ENCODE results near the gene WASHC4.
"Not testable (repeated sequence)": the region's sequence is repeated elsewhere in the genome, so short reads cannot be mapped to it uniquely, and the experiment has no call there.

WASHC4 gene

GRCh38 chr12:105168006-105168405 is 60.5 kb downstream of the WASHC4 start:
- no peak for DNase-seq (ENCODE audit: low read depth)

GRCh38 chr12:105170139-105170538 is 62.6 kb downstream of the WASHC4 start:
- no peak for DNase-seq (ENCODE audit: low read depth)

DNA sequence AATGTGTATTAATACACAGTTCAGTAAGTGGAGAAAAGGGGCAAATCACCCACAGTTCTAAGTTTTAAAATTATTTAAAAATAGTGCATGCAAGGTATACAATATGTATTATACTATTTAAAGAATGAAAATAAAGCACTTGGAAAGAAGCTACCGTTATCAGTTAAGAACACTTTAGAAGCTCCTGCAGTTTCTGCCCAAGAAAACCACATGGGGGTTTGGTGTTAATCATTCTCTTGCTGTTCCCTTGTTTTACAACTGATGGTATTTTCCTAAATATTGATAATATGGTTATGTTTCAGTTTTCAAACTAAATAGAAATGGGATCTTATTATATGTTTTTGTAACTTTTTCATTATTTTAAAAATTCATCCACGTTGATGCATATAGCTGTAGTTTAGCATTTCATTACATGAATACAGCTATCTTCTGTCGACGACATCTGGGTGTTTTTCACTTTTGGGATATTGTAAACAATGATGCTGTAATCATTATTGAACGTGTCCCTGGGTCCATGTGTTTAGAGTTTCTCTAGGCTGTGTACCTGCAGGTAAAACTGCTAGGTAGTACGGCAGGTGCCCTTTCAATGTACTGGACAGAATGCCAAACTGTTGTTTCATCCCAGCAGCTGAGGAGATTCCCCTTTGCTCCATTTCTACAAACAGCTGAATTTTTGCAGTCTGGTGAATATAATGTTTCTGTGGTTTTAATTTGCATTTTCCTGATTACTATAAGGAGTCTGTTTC is 64.3 kb downstream of the WASHC4 start:
- no peak for DNase-seq (ENCODE audit: low read depth)

DNA sequence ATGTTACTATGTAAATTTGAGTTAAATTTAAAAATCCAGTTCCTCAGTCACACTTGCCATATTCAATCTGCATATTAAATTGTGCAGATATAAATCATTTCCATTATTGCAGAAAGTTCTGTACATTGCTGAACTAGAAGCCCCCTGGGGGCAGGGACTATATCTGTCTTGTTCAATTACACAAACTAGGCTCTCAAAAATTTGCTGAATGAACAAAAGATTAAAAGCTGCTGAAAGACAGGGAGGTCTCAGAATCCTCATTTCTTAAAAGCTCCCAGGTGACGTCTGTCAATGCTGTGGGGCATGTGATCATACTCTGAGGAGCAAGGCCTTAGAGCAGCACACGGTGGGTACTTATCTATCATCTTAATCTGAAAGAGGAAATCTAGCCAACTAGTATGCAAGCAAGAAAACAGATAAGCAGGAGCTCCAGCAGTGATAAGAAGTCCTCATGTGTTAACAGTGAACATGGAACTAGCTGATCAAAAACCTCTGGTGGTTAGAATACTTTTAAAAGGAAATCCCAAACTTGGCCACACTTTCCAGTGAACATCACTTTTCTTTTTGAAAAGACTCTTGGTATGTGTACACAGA is 68.0 kb downstream of the WASHC4 start:
- no peak for DNase-seq (ENCODE audit: low read depth)

DNA sequence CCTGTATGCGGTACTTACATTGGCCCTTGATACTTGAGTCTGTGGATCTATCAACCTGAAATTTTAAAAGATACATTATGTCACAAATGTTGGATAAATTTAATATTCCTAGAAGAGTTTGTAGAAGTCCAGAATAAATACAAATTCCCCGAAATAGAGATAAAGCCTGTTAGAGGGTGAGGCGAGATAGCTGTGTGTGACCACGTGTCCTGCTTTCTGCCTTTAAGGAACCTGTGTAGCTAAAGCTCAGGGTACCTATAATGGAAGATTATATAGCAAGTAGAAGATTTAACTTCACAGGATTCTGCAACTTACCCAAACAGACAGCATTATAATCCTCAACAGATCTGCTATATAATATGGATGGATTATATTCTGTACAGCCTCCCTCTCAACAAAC is 69.7 kb downstream of the WASHC4 start:
- DNase-seq (ENCODE audit: low read depth): no peak

- DNase-seq (ENCODE audit: low read depth): not testable (repeated sequence)
Measured at GRCh38 chr12:105179114-105179513, 71.6 kb downstream of the WASHC4 start.

GRCh38 chr12:105183406-105183805 is 75.9 kb downstream of the WASHC4 start:
- DNase-seq (ENCODE audit: low read depth): not testable (repeated sequence)

DNA sequence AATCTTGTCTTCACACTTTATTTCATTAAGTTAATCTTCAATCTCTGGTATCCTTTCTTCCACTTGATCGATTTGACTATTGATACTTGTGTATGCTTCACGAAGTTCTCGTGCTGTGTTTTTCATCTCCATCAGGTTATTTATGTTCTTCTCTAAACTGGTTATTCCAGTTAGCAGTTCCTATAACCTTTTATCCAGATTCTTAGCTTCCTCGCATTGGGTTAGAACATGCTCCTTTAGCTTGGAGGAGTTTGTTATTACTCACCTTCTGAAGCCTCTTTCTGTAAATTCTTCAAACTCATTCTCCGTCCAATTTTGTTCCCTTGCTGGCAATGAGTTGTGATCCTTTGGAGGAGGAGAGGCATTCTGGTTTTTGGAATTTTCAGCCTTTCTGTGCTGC is 76.4 kb downstream of the WASHC4 start:
- DNase-seq (ENCODE audit: low read depth): not testable (repeated sequence)

DNA sequence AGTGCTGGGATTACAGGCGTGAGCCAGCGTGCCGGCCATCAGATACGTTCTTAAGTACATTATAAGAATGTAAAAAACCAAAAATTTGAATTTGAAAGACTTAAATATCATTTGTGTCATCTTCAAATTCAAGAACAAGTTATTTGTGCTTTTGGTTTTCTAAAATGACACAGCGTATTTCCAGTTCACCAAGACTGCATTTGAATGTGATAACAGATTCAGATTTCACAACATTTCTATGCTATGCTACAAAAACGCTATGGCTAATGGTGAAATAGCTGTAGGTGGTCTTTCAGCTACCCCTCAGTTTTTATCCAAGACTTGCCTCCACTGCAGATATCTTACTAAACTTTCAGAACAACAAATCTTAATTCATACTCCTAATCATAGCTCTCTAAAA is 81.8 kb downstream of the WASHC4 start:
- no peak for DNase-seq (ENCODE audit: low read depth)

GRCh38 chr12:105190530-105190929 is 83.0 kb downstream of the WASHC4 start:
- no peak for DNase-seq (ENCODE audit: low read depth)

DNA sequence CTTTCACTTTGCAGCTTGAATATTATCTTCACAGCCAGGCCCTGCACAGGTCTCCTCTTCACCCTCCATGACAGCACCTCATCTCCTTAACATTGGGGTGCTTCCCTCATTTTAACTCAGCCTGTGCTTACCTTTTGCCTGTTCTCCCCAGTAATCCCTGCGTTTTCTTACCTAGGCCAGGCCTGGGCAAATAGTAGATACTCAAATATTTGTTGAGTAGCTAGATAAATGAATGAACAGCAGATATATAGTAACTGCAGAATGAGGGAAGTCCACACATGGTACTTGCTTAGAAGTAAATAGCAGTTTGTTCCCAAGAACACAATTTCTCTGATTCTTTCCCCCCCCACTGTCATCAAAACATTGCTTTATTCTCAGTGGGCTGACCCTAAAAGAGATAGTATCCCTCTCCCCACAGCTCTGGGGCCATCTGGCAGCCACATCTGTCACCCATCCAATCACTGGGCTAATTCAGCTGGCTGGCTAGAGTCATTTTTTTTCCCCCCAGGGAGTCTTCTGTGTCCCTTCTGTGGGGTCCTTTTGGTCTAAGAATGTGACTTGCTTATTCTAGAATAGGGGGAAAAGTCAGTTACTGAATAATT is 85.2 kb downstream of the WASHC4 start:
- no peak for DNase-seq (ENCODE audit: low read depth)

GRCh38 chr12:105194947-105195346 is 87.4 kb downstream of the WASHC4 start:
- no peak for DNase-seq (ENCODE audit: low read depth)

DNA sequence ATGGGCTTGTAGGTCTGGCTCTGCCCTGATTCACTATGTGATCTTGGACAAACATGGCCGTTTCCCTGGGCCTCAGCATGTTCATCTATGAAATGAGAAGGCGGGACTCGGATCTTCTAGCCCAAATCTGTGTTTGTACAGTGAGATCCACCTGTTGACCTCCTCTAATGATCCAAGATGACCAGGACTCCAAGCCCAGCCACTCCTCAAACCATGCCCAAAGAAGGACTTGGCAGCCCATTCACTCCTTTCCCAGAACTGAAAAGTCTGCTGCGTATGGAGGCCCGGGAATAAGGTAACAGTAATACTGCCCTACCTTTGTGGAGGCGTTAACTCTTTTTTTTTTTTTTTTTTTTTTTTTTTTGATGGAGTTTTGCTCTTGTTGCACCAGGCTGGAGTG is 88.6 kb downstream of the WASHC4 start:
- DNase-seq (ENCODE audit: low read depth): no peak

DNA sequence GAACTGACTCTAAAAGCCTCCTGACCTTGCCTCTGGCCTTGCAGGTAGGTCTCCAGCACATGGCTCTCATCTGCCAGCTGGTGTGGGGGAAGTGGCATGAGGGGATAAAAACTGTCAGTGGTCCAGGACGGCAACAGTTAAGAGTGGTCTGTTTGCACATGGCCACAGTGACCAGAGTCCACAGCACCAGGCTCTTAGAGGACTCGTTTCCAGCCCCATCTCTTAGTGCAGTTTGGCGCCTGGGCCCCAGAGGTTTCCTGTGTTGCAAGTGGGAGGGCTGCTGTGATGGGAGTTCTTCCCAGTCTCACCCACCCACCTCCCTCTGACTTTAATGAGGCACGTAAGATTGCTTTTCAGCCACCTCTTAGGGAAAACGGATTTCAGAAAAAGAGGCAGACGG is 91.4 kb downstream of the WASHC4 start:
- DNase-seq (ENCODE audit: low read depth): no peak

GRCh38 chr12:105200385-105200784 is 92.9 kb downstream of the WASHC4 start:
- no peak for DNase-seq (ENCODE audit: low read depth)

GRCh38 chr12:105201299-105201698 is 93.8 kb downstream of the WASHC4 start:
- DNase-seq (ENCODE audit: low read depth): no peak

DNA sequence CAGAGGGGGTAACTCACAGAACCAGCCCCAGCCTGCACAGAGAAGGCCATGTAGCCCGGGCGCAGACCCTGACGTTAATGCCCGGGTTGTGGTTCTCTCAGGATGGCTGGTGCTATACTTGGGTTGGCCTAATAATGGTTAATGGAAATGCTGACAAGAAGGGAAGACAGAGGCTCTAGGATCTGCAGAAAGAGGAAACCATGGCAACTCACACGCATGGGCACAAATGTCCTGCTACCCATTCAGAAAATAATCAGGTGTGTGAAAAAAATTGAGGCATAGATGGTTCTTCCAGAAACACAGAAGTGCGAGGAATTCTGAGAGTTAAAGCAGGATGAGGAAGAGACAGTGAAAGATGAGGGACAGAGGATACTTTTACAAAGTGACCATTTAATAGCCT is 94.7 kb downstream of the WASHC4 start:
- DNase-seq (ENCODE audit: low read depth): no peak

DNA sequence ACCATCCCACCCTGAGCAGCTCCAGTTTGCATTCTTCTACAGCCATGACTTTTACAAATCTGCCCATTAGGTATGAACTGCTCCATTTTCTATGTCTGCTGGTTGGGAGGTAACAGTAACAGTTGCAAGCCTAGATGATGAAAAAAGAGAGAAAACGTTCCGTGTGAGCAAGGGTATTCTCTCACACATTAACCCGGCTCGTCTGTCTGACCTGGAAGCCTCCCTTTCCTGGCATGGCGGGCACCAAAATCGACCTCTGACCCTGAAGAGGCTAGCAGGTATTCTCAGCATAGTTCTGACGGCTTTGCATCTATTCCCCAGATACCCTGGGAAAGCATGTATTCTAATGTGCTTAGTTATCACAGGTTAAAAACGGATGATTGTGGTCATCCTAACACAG is 96.6 kb downstream of the WASHC4 start:
- no peak for DNase-seq (ENCODE audit: low read depth)

DNA sequence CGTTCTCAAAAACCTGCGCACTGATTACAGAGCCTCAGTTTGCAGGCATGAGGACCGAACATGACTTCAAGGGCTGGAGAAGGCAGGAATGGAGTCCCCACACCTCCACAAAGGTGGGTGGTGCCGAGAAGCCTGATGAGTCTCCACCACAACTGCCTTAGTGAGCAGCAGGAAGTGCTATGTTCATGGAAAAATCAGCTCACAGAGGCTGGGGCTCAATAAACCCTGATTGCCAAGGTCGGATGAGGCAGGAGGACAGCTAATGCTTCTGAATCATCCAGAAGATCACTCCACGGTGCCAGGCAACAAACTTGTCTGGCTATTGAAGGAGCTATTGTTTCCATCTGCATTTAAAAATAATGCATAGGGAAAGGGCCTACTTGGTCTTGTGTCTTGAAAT is 97.4 kb downstream of the WASHC4 start:
- no peak for DNase-seq (ENCODE audit: low read depth)

- no peak for DNase-seq (ENCODE audit: low read depth)
Measured at GRCh38 chr12:105205322-105206048, 98.0 kb downstream of the WASHC4 start.

DNA sequence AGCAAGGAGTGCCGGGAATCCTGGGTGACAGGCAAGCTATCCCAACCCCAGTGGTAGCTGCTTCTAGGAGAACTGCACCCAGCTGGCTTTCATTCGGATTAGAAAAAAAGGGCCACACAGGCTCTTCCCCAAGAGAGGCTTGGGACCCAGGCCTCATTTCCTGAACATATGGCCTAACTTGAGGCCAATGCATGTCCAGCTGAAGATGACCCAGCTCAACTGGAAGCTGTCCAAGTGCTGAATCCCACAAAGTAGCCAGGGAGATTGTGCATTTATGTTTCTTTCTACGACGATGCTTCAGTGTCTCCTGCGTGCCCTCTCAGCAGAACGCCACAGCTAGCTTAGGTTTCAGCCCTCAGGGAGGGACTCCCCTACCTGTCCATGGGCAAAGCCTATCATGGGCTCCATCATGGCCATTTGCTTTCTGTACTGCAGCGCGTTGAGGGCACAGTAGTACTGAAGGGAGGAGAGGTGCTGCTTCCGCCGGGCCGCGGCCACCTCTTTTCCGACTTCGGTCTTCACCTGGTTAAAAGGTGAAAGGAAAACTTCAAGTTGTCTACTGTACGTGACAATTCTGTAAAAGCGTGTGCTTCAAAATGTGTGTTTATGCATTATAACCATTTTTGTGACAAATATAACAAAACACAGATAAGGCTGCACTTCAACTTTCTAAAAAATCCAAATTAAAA is 99.3 kb downstream of the WASHC4 start:
- DNase-seq (ENCODE audit: low read depth): no peak

DNA sequence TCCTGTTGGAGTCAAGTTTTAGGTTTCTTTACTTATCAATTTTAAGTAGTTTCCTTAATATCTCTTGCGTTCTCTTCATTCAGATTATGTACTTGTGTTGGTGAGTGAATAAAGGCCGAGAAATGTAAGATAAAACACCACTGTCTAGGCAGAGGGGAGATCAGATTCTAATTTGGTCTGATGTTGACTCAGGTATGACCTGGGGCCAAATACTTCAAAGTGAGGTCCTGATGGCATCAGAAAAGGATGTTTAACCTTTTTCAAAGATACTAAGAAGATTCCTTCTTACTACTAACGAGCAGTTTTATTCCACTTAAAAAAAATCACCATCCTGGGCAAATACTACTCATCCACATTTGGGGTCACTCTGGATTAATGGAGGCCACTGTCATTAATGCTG is 101.6 kb downstream of the WASHC4 start:
- DNase-seq (ENCODE audit: low read depth): no peak

Measured in stimulated activated CD8-positive, alpha-beta memory T cell treated with anti-CD3 and anti-CD28 coated beads, Interleukin-12 subunit alpha, Interleukin-12 subunit beta, amount 100 ng/mL, for 1 hour (primary cell).